Epithelial cell of esophagus (primary cell): ENCODE data around the gene UBE2V1.

Experiments used
- DNase-seq: peaks from one replicate; pipeline ENCODE4 v3.0.0; 2010; ENCODE audit warnings: low read depth
- H3K4me3 ChIP-seq: 2 replicates; pipeline ENCODE4 v1.5.1; 2011; ENCODE audit warnings: mild to moderate bottlenecking, low read length, control low read depth
- TF ChIP-seq, protein P1 (sequence below): IDR thresholded peaks from 2 replicates; pipeline ENCODE4 v1.5.1; 2011; ENCODE audit warnings: low read depth, mild to moderate bottlenecking, low read length, control low read depth, inconsistent platforms; ENCODE audit not compliant: insufficient read depth; ENCODE audit errors: missing control alignments

UBE2V1 gene

GRCh38 chr20:50101887-50102286 is 11.1 kb downstream of the UBE2V1 start:
- H3K4me3 ChIP-seq, result no peak overlapping the region
- DNase-seq, result no peak
- TF ChIP-seq, protein P1, sequence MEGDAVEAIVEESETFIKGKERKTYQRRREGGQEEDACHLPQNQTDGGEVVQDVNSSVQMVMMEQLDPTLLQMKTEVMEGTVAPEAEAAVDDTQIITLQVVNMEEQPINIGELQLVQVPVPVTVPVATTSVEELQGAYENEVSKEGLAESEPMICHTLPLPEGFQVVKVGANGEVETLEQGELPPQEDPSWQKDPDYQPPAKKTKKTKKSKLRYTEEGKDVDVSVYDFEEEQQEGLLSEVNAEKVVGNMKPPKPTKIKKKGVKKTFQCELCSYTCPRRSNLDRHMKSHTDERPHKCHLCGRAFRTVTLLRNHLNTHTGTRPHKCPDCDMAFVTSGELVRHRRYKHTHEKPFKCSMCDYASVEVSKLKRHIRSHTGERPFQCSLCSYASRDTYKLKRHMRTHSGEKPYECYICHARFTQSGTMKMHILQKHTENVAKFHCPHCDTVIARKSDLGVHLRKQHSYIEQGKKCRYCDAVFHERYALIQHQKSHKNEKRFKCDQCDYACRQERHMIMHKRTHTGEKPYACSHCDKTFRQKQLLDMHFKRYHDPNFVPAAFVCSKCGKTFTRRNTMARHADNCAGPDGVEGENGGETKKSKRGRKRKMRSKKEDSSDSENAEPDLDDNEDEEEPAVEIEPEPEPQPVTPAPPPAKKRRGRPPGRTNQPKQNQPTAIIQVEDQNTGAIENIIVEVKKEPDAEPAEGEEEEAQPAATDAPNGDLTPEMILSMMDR, result no peak

GRCh38 chr20:50101281-50101680 is 11.7 kb downstream of the UBE2V1 start:
- no peak overlapping the region for H3K4me3 ChIP-seq
- DNase-seq, result no peak
- TF ChIP-seq, protein P1, result no peak

- DNase-seq, result no peak
- no peak overlapping the region for H3K4me3 ChIP-seq
- TF ChIP-seq, protein P1, result no peak
Observed at GRCh38 chr20:50100552-50100951, 12.4 kb downstream of the UBE2V1 start.

DNA sequence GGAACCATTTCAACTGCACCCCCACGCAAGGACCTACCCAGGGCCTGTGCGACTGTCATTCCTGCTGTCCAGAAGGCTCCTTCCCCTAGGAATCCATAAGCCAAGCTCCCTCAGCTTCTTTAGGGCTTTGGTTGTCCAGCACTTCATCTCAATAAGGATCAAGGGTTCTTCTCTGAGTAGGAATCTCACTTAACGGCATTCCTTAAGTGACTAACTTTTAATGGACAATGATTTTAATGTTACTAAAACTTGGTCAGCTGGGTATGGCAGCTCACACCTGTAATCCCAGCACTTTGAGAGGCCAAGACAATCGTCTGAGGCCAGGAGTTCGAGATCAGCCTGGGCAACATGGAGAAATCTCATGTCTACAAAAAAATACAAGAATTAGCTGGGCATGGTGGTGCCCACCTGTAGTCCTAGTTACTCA is 13.4 kb downstream of the UBE2V1 start:
- TF ChIP-seq, protein P1, result no peak
- DNase-seq, result no peak
- H3K4me3 ChIP-seq, result no peak overlapping the region

GRCh38 chr20:50099113-50099512 is 13.8 kb downstream of the UBE2V1 start:
- H3K4me3 ChIP-seq, result no peak overlapping the region
- TF ChIP-seq, protein P1, result no peak
- DNase-seq, result no peak

- DNase-seq, result no peak
- TF ChIP-seq, protein P1, result no peak
- no peak overlapping the region for H3K4me3 ChIP-seq
Observed at GRCh38 chr20:50098259-50098658, 14.7 kb downstream of the UBE2V1 start.

DNA sequence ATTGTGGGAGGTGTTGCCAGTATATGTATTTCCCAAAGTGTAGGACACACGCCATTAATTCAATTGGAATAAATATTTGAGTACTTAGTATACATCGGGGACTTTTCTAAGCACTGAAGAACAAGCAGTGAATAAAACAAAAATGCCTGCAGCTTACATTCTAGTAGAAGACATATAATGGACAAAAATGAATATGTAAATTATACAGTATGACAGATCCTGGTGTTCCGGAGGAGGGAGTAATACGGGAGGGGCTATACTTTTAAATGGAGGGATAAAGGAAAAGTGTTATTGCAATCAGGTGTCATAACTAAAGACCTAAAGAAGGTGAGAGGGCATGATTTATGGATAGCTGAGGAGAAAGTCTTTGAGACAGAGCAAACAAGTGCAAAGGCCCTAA is 15.1 kb downstream of the UBE2V1 start:
- no peak for DNase-seq
- TF ChIP-seq, protein P1, result no peak
- H3K4me3 ChIP-seq, result no peak overlapping the region
